ENCODE results near the gene CLEC1A. TPM values are rescaled to one million over a fixed set of nuclear protein-coding genes. Genes with fewer than 3 reads are reported as not detected.

CLEC1A gene
- total RNA-seq, 1 donor from 2014 or later = 2.4 TPM

- no peak for DNase-seq
- Histone ChIP-seq H3K4me1 (no peaks in the 10 kb centered on the region), H3K27ac (replicated peaks) (no peak overlapping the region), H3K4me3 (no peak overlapping the region), H3K36me3 (no peaks in the 10 kb centered on the region), H3K27me3 (ENCODE audit: low read depth) (no peaks in the 10 kb centered on the region), H3K9me3 (replicated peaks) (no peaks in the 10 kb centered on the region)
- intact Hi-C loops (cut with micrococcal nuclease) = no loop called here
- TF ChIP-seq CTCF (IDR thresholded peaks at IDR 0.05; ENCODE audit: borderline replicate concordance) = no peak
These were observed 77.4 kb downstream of the CLEC1A start for GRCh38 chr12:10021342-10021741.

Other genes with a start within 250 kb of the CLEC1A start
- gene CLEC2B, start 229.6 kb downstream of the CLEC1A start, total RNA-seq = 4.4 TPM
- gene KLRF2, start 217.5 kb downstream of the CLEC1A start, total RNA-seq = not detected
- gene CLEC2A, start 166.6 kb downstream of the CLEC1A start, total RNA-seq = not detected
- 5.7 TPM for gene CLEC12A, start 127.6 kb downstream of the CLEC1A start, total RNA-seq
- gene CLEC1B, start 99.9 kb downstream of the CLEC1A start, total RNA-seq = not detected
- gene CLEC12B, start 88.4 kb downstream of the CLEC1A start, total RNA-seq = not detected
- gene CLEC9A, start 68.3 kb downstream of the CLEC1A start, total RNA-seq = not detected
- 1.3 TPM for gene CLEC7A, start 31.2 kb upstream of the CLEC1A start, total RNA-seq
- 0.55 TPM for gene OLR1, start 73.1 kb upstream of the CLEC1A start, total RNA-seq
- gene TMEM52B, start 80.0 kb upstream of the CLEC1A start, total RNA-seq = not detected
- 360 TPM for gene GABARAPL1, start 113.9 kb upstream of the CLEC1A start, total RNA-seq
- 1.4 TPM for gene KLRD1, start 208.9 kb upstream of the CLEC1A start, total RNA-seq